SK-N-SH (cell line): Measurements from ENCODE around the gene CYB561D1. TPM values are rescaled to one million over a fixed set of nuclear protein-coding genes. Genes with fewer than 3 reads are reported as not detected.

Source experiments
- CTCF ChIA-PET: fragments of 300-600, 350-600 bp; formaldehyde crosslinking; extraction: SDS; loops from one replicate; lab custom pipeline; 2021; lab: Yijun Ruan, JAX
- POLR2A ChIA-PET: fragments of 350-600 bp; sonication (Branson Sonifier 250); formaldehyde crosslinking; extraction: SDS; loops from one replicate; lab custom pipeline; 2020; ENCODE audit warnings: antibody characterized with exemption, inconsistent platforms; lab: Yijun Ruan, JAX
- DNase-seq: peaks from one replicate; pipeline ENCODE4 v3.0.0; 2012
- H2AFZ ChIP-seq: fragments of 200-600 bp; sonication (generic); 2 replicates; pipeline ENCODE4 v1.8.1; 2016; ENCODE audit warnings: antibody characterized with exemption, mild to moderate bottlenecking, low read depth
- H3F3A ChIP-seq: fragments of 200-600 bp; sonication (generic); replicated peaks from 2 replicates; pipeline ENCODE3; 2016; ENCODE audit warnings: antibody characterized with exemption, mild to moderate bottlenecking; ENCODE audit not compliant: insufficient read depth
- H3K27ac ChIP-seq, 2 experiments: fragments of 200-500 bp in 1 of 2; fragments of 200-600 bp in 1 of 2; sonication (Bioruptor generic) in 1 of 2; sonication (generic), shearing (Covaris generic) in 1 of 2; 2 replicates each; pipeline versions ENCODE4 v1.5.1 to v1.6.1; 2014 to 2016; ENCODE audit warnings: low read depth in 2 of 2, inconsistent platforms in 1 of 2, low read length in 1 of 2, mild to moderate bottlenecking in 1 of 2, mixed read lengths in 1 of 2
- H3K27me3 ChIP-seq: fragments of 200-600 bp; sonication (generic), shearing (Covaris generic); 2 replicates; pipeline ENCODE4 v1.6.1; 2016; ENCODE audit warnings: mixed run types; ENCODE audit not compliant: insufficient read depth
- H3K36me3 ChIP-seq, 2 experiments: fragments of 200-500 bp in 1 of 2; fragments of 200-600 bp in 1 of 2; sonication (Bioruptor generic) in 1 of 2; sonication (generic) in 1 of 2; replicated peaks in 1 of 2; 2 replicates each; pipeline versions ENCODE3 to v1.5.1; 2014 to 2016; ENCODE audit warnings: low read length in 1 of 2, mild to moderate bottlenecking in 1 of 2; ENCODE audit not compliant: insufficient read depth in 2 of 2, control insufficient read depth in 1 of 2
- H3K4me1 ChIP-seq, 2 experiments: fragments of 200-500 bp in 1 of 2; fragments of 200-600 bp in 1 of 2; sonication (Bioruptor generic) in 1 of 2; sonication (generic), shearing (Covaris generic) in 1 of 2; 2 replicates each; pipeline versions ENCODE4 v1.5.1 to v1.6.1; 2014 to 2016; ENCODE audit warnings: low read depth in 1 of 2, low read length in 1 of 2, mixed run types in 1 of 2; ENCODE audit not compliant: insufficient read depth in 2 of 2, control insufficient read depth in 1 of 2
- H3K4me2 ChIP-seq: fragments of 200-600 bp; sonication (generic), shearing (Covaris generic); 2 replicates; pipeline ENCODE4 v1.6.1; 2017; ENCODE audit warnings: mixed run types
- H3K4me3 ChIP-seq, 2 experiments: fragments of 200-500 bp in 1 of 2; fragments of 200-600 bp in 1 of 2; sonication (Bioruptor generic) in 1 of 2; sonication (generic), shearing (Covaris generic) in 1 of 2; 2 replicates each; pipeline versions ENCODE4 v1.5.1 to v1.8.1; 2014 to 2016; ENCODE audit warnings: low read depth in 2 of 2, inconsistent platforms in 1 of 2, low read length in 1 of 2, mild to moderate bottlenecking in 1 of 2, mixed read lengths in 1 of 2, moderate library complexity in 1 of 2
- H3K79me2 ChIP-seq: fragments of 200-600 bp; sonication (generic); 2 replicates; pipeline ENCODE4 v1.8.1; 2017; ENCODE audit warnings: mild to moderate bottlenecking; ENCODE audit not compliant: insufficient read depth
- H3K9ac ChIP-seq: fragments of 200-600 bp; sonication (generic); 2 replicates; pipeline ENCODE4 v1.6.1; 2017; ENCODE audit warnings: mixed run types
- H3K9me2 ChIP-seq: fragments of 200-600 bp; sonication (generic); 2 replicates; pipeline ENCODE4 v1.6.1; 2017; ENCODE audit warnings: mixed run types
- H3K9me3 ChIP-seq: fragments of 200-600 bp; sonication (generic); 2 replicates; pipeline ENCODE4 v1.6.1; 2017; ENCODE audit warnings: mixed run types, mild to moderate bottlenecking, moderate library complexity
- H4K20me1 ChIP-seq: fragments of 200-600 bp; sonication (generic); 2 replicates; pipeline ENCODE4 v1.6.1; 2017; ENCODE audit warnings: mild to moderate bottlenecking, mixed run types; ENCODE audit not compliant: insufficient read depth
- MEF2A ChIP-seq: IDR thresholded peaks from 2 replicates; pipeline ENCODE4 v1.4.0; 2012; ENCODE audit warnings: low read depth, borderline replicate concordance
- MXI1 ChIP-seq: IDR thresholded peaks from 2 replicates; pipeline ENCODE4 v1.6.1; 2012; ENCODE audit warnings: mild to moderate bottlenecking, low read depth, low read length, improper control_type of control experiment
- NFIC ChIP-seq: IDR thresholded peaks from 2 replicates; pipeline ENCODE4 v1.4.0; 2012; ENCODE audit warnings: borderline replicate concordance
- POLR2AphosphoS5 ChIP-seq: IDR thresholded peaks from 2 replicates; pipeline ENCODE4 v1.6.1; 2012; ENCODE audit warnings: low read depth, low read length
- RCOR1 ChIP-seq: fragments of 150-350 bp; IDR thresholded peaks from 2 replicates; pipeline ENCODE4 v1.6.1; 2017; ENCODE audit warnings: antibody characterized with exemption, low read length
- SIN3A ChIP-seq: IDR thresholded peaks from 2 replicates; pipeline ENCODE4 v1.6.1; 2012; ENCODE audit warnings: low read depth, mild to moderate bottlenecking, low read length, moderate library complexity, borderline replicate concordance
- SMC3 ChIP-seq: IDR thresholded peaks from 2 replicates; pipeline ENCODE4 v1.6.1; 2012; ENCODE audit warnings: low read depth, low read length, improper control_type of control experiment
- TCF12 ChIP-seq: IDR thresholded peaks from 2 replicates; pipeline ENCODE4 v1.4.0; 2012
- WGBS: methylation state at CpG from one replicate; pipeline ENCODE4 v1.1.6; 2017; ENCODE audit warnings: low lambda C conversion rate; 5-methylcytosine and 5-hydroxymethylcytosine counted together
- polyA plus RNA-seq, 3 experiments: library from polyadenylated mRNA; depleted of rRNA; stranded (reverse); fragments of >200 nt; gene quantifications; 2 replicates each; pipeline ENCODE4 v1.2.3, GENCODE V29; 2012
- TF ChIP-seq, protein P1 (sequence below): fragments of 200-600 bp; sonication (generic); IDR thresholded peaks from 2 replicates; pipeline ENCODE4 v1.6.1; 2017; ENCODE audit warnings: antibody characterized with exemption, mild to moderate bottlenecking, moderate library complexity
- TF ChIP-seq, protein P2 (sequence below): fragments of 150-350 bp; IDR thresholded peaks from 2 replicates; pipeline ENCODE4 v1.6.1; 2016; ENCODE audit warnings: mild to moderate bottlenecking, low read depth, low read length
- TF ChIP-seq, protein P3 (sequence below): fragments of 150-350 bp; IDR thresholded peaks from 2 replicates; pipeline ENCODE4 v1.6.1; 2017; ENCODE audit warnings: antibody characterized with exemption, low read length, low read depth, borderline replicate concordance

Gene CYB561D1
- polyA plus RNA-seq, 1 of the 3 experiments (the other 2 are of a cell fraction) = 5.4 TPM

DNA sequence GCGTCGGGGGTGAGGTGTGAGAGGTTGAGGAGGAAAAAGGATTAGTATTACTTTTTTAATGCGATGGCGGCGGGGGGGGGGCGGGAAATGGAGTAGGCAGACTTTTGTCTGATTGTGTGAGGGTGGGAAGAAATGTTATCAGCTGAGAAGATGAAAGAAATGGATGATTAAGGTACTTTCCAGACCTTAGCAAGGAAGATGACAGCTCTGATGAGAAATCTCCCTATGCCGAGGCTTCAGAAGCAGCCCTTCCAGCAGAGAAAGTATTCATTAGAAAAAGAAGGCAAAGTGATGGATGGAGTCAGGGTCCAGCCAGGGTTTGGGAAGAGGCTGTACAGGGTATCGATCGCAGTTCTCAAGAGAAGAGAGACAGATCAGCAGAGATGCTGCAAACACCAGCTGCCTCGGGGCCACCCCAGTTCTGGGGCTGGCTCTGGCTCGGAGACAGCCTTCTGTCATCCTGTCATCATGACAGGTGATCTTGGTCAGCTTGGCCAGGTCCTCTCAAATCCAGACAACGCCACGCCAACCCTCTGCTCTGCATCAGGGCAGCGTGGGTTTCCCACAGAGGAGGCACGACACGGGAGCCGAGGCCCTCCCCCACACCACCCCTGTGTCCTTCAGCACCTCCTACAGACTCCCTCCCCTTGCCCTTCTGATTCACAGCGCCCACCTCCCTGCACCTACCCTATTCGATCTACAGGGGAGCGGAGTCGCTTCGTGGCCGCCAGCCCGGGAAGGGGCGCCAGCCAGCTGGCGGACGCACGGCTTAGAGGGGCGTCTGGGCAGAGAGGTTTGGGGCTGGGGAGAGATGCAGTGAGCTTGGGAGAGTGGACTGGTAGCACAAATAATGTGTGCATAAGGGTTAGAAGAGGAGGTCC is 10.9 kb upstream of the CYB561D1 start:
- Histone ChIP-seq H3K4me2 (peak overlapping the region; percentile 96), H3K4me3 (peak overlapping the region; percentile 58 to 64), H3K27ac (peak overlapping the region in 1 of 2 experiments; percentile 85; a peak in 2 of 4 replicates), H2AFZ (peak overlapping the region; percentile 95), H3K79me2 (peaks cover 12% of the 10 kb centered on the region; the same call in 1 of the 2 replicates), H3K4me1 (peaks cover 6 to 15% of the 10 kb centered on the region in 2 experiments; a peak in 2 of 4 replicates), H3K9me2 (no peaks in the 10 kb centered on the region), H3K36me3 (peaks cover 0 to 5% of the 10 kb centered on the region in 2 experiments), H3F3A (no peaks in the 10 kb centered on the region), H3K9ac (no peak overlapping the region), H3K9me3 (no peaks in the 10 kb centered on the region), H3K27me3 (peaks cover 29% of the 10 kb centered on the region), H4K20me1 (no peaks in the 10 kb centered on the region)
- ChIA-PET POLR2A (interaction anchor here (1.0 to 1.4 kb wide), 4 partner anchors 18 to 85 kb away, joined by 3 to 7 read pairs (median 3); partner anchors contain the start of gene SORT1), CTCF (interaction anchor here (0.7 to 40.2 kb wide), 9 partner anchors 8 to 502 kb away, joined by 3 to 1710 read pairs (median 3); partner anchors contain the start of genes AHCYL1, AMIGO1, CYB561D1 and GNAI3)
- peak; percentile 84 for DNase-seq
- 11% methylated on average over 18 of the region's 29 CpGs for WGBS
- TF ChIP-seq SMC3 = no peak
- TF ChIP-seq MXI1 = peak; percentile 50; the same call in 1 of the 2 replicates
- TF ChIP-seq, protein P1, sequence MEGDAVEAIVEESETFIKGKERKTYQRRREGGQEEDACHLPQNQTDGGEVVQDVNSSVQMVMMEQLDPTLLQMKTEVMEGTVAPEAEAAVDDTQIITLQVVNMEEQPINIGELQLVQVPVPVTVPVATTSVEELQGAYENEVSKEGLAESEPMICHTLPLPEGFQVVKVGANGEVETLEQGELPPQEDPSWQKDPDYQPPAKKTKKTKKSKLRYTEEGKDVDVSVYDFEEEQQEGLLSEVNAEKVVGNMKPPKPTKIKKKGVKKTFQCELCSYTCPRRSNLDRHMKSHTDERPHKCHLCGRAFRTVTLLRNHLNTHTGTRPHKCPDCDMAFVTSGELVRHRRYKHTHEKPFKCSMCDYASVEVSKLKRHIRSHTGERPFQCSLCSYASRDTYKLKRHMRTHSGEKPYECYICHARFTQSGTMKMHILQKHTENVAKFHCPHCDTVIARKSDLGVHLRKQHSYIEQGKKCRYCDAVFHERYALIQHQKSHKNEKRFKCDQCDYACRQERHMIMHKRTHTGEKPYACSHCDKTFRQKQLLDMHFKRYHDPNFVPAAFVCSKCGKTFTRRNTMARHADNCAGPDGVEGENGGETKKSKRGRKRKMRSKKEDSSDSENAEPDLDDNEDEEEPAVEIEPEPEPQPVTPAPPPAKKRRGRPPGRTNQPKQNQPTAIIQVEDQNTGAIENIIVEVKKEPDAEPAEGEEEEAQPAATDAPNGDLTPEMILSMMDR = peak; percentile 15; the same call in 1 of the 2 replicates
- TF ChIP-seq, protein P2, sequence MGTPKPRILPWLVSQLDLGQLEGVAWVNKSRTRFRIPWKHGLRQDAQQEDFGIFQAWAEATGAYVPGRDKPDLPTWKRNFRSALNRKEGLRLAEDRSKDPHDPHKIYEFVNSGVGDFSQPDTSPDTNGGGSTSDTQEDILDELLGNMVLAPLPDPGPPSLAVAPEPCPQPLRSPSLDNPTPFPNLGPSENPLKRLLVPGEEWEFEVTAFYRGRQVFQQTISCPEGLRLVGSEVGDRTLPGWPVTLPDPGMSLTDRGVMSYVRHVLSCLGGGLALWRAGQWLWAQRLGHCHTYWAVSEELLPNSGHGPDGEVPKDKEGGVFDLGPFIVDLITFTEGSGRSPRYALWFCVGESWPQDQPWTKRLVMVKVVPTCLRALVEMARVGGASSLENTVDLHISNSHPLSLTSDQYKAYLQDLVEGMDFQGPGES = no peak

DNA sequence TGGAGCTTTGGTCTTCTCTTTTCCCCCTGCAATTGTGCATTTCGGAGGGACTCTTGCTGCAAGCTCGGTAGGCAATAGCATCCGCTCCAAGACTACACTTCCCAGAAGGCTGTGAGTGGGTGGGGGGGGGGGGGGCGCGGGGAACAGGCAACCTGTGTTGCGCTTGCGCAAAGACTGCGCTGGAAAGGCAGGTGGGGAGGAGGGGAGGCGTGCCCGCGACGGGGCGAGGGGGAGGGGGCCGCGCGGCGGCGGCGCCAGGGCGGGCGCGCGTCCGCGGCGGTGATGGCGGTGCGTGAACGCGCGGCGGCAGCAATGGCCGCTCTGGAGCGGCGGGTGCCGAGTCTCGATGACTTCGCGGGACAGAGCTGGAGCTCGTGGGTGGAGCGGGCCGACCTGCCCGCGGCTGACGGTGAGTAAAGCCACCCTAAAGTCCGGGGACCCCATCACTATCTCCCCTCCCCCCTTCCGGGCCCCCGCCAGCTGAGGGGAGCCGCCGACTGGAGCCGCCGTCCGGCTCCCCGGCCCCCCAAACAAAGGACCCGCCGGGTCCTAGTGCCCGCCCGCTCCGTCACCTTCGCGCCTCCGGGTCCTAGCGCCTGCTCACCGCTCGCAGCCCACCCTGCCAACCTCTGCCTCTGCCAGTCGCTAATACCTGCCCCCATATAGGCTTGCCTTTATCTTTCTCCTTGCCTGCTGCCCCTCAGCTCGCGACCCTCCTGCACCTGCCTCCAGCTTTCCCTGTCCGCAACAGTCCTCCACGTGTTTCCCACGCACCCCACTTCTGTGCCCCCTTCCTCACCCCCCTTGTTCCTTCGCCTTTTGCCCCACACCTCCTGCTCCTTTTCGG is 10.0 kb upstream of the CYB561D1 start, which contains the start of gene ATXN7L2:
Gene ATXN7L2, plus strand, starts transcription at position 234 of the 847 bp plus-strand sequence. Its CDS starts 49 bp downstream, at position 283.
- Histone ChIP-seq H2AFZ (peak within 1 kb of the TSS; percentile 95), H3K4me1 (peaks cover 6 to 15% of the 10 kb centered on the region in 2 experiments; a peak in 2 of 4 replicates), H3K9me3 (no peaks in the 10 kb centered on the region), H3K4me3 (peak within 1 kb of the TSS; percentile 64 to 82), H3K79me2 (peaks cover 12% of the 10 kb centered on the region; the same call in 1 of the 2 replicates), H3K27me3 (peaks cover 23% of the 10 kb centered on the region), H4K20me1 (no peaks in the 10 kb centered on the region), H3K36me3 (peaks cover 0 to 11% of the 10 kb centered on the region in 2 experiments), H3K9me2 (no peaks in the 10 kb centered on the region), H3K4me2 (peak within 1 kb of the TSS; percentile 96), H3K27ac (peak within 1 kb of the TSS; percentile 70 to 93), H3F3A (no peaks in the 10 kb centered on the region), H3K9ac (peak within 1 kb of the TSS; percentile 87)
- DNase-seq = peak; percentile 100
- ChIA-PET CTCF (interaction anchor here (0.6 to 40.2 kb wide), 10 partner anchors 10 to 501 kb away, joined by 3 to 1710 read pairs (median 4); partner anchors contain the start of genes AHCYL1, AMIGO1, CYB561D1 and GNAI3), POLR2A (interaction anchor here (1.0 to 1.4 kb wide), 4 partner anchors 19 to 86 kb away, joined by 3 to 7 read pairs (median 3); partner anchors contain the start of gene SORT1)
- WGBS = under 1% methylated on average over 27 of the region's 73 CpGs
- TF ChIP-seq TCF12 (no peak), SMC3 (no peak), MXI1 (peak; percentile 85), NFIC (no peak), SIN3A (0 out of 2 replicates have a peak, but pooled peaks have one; percentile 70), MEF2A (no peak), RCOR1 (no peak), POLR2AphosphoS5 (peak; percentile 84)
- TF ChIP-seq, protein P1 = no peak
- TF ChIP-seq, protein P3, sequence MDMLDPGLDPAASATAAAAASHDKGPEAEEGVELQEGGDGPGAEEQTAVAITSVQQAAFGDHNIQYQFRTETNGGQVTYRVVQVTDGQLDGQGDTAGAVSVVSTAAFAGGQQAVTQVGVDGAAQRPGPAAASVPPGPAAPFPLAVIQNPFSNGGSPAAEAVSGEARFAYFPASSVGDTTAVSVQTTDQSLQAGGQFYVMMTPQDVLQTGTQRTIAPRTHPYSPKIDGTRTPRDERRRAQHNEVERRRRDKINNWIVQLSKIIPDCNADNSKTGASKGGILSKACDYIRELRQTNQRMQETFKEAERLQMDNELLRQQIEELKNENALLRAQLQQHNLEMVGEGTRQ = no peak
